Measurements from ENCODE around the gene SRCAP. TPM values are rescaled to one million over a fixed set of nuclear protein-coding genes. Genes with fewer than 3 reads are reported as not detected.

Gene SRCAP
- total and polyA plus RNA-seq, 8 donors: 1.2 to 70.1 (median 24.6) TPM

DNA sequence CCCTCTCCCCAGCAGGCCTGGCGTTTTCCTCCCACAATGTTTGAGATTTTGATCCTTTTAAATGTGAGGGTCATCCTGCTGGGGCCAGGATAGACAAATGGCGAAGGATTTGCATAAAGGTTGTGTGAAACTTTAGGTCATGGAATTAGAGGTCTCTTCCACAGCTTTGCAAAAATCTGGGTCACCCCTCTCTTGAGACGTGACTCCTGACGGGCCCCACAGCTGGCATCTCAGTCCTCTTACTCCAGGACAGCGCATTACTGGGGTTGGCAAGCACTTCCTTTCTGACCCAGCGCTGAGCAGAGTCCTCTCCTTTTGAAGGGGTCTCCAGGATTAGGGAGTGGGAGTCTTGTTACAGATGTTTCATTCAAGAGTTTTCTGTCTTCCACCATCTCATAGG is 80.6 kb downstream of the SRCAP start:
- no peak overlapping the region for H3K4me3 ChIP-seq
- 81 to 91% (median 88%) methylated on average over 6 of the region's 6 CpGs for WGBS, 5 donors
- DNase-seq: peak in 1 of 2 donors; percentile 5
- intact Hi-C loops (cut with DNase I; ENCODE audit: low total_unique reads): no loop called here
- TF ChIP-seq POLR2A (IDR thresholded peaks at IDR 0.05): no peak
- TF ChIP-seq, protein P1, sequence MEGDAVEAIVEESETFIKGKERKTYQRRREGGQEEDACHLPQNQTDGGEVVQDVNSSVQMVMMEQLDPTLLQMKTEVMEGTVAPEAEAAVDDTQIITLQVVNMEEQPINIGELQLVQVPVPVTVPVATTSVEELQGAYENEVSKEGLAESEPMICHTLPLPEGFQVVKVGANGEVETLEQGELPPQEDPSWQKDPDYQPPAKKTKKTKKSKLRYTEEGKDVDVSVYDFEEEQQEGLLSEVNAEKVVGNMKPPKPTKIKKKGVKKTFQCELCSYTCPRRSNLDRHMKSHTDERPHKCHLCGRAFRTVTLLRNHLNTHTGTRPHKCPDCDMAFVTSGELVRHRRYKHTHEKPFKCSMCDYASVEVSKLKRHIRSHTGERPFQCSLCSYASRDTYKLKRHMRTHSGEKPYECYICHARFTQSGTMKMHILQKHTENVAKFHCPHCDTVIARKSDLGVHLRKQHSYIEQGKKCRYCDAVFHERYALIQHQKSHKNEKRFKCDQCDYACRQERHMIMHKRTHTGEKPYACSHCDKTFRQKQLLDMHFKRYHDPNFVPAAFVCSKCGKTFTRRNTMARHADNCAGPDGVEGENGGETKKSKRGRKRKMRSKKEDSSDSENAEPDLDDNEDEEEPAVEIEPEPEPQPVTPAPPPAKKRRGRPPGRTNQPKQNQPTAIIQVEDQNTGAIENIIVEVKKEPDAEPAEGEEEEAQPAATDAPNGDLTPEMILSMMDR (IDR thresholded peaks at IDR 0.05): no peak
- no peak for TF ChIP-seq EP300 (IDR thresholded peaks at IDR 0.05)
- no peak for TF ChIP-seq POLR2AphosphoS5 (IDR thresholded peaks at IDR 0.05)
- peaks cover 22 to 48% (median 38%) of the 10 kb centered on the region in 4 donors for H3K36me3 ChIP-seq
- H3K4me1 ChIP-seq: peaks cover 21 to 38% (median 30%) of the 10 kb centered on the region in 4 donors
- H3K27ac ChIP-seq: no peak overlapping the region
- H3K27me3 ChIP-seq: no peaks in the 10 kb centered on the region
- H3K9me3 ChIP-seq: no peaks in the 10 kb centered on the region

DNA sequence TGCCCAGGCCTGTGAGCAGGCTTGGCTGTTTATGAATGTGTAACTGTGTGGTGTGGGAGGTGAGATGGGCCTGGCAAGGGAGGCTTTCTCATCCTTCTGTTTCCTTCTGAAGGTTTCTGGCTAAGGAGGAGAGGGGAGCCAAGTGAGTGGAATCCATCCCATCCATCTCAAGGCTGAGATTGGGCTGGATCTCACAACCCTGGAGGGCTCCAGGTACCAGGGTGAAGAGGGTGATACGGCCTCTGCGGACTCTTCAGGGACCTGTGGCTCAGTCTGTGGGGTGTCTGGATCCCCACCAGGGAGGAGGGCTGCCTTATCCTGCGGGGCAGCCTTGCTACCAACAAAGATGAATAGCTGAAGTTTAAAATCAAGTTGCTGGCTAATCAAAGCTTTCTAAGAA is 81.0 kb downstream of the SRCAP start:
- peak in 1 of 2 donors; percentile 5 for DNase-seq
- H3K4me3 ChIP-seq: no peak overlapping the region
- peaks cover 17 to 38% (median 27%) of the 10 kb centered on the region in 4 donors for H3K4me1 ChIP-seq
- 75 to 96% (median 88%) methylated on average over 3 of the region's 3 CpGs for WGBS, 5 donors
- peaks cover 22 to 48% (median 37%) of the 10 kb centered on the region in 4 donors for H3K36me3 ChIP-seq
- H3K27ac ChIP-seq: no peak overlapping the region
- H3K27me3 ChIP-seq: no peaks in the 10 kb centered on the region
- TF ChIP-seq POLR2A (IDR thresholded peaks at IDR 0.05) (no peak), EP300 (IDR thresholded peaks at IDR 0.05) (no peak), POLR2AphosphoS5 (IDR thresholded peaks at IDR 0.05) (no peak)
- TF ChIP-seq, protein P1 (IDR thresholded peaks at IDR 0.05): no peak
- intact Hi-C loops (cut with DNase I; ENCODE audit: low total_unique reads): loop anchor here (10.0 kb wide), 1 partner anchor 65 kb away; no protein-coding TSS in a partner anchor
- H3K9me3 ChIP-seq: no peaks in the 10 kb centered on the region

DNA sequence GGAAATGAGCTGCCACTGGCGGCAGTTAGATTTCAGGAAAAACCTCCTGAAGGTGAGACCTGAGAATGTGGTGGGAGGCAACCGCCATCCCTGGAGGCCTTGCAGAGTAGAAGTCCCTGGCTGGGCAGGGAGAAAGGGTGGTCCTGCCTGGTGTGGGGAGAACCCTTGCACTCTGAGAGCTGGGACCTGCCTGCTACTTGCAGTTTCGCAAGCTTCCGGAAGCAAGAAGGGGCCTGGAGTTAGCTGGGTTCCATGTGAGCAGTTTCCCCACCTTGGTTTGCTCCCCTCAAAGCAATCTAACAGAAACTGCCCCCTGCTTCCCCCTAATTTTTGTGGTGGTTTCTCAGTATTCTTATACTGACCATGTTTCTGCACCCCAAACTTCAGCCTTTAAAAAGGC is 81.6 kb downstream of the SRCAP start:
- Histone ChIP-seq H3K36me3 (peaks cover 22 to 48% (median 37%) of the 10 kb centered on the region in 4 donors), H3K9me3 (no peaks in the 10 kb centered on the region), H3K4me3 (no peak overlapping the region), H3K27me3 (no peaks in the 10 kb centered on the region), H3K4me1 (peaks cover 16 to 38% (median 26%) of the 10 kb centered on the region in 4 donors), H3K27ac (no peak overlapping the region)
- DNase-seq: peak in 1 of 2 donors; percentile 2
- WGBS, 5 donors: 58 to 89% (median 84%) methylated on average over 4 of the region's 4 CpGs
- intact Hi-C loops (cut with DNase I; ENCODE audit: low total_unique reads): loop anchor here (10.0 kb wide), 1 partner anchor 64 kb away; no protein-coding TSS in a partner anchor
- TF ChIP-seq, protein P1 (IDR thresholded peaks at IDR 0.05): no peak
- TF ChIP-seq POLR2AphosphoS5 (IDR thresholded peaks at IDR 0.05) (no peak), EP300 (IDR thresholded peaks at IDR 0.05) (no peak), POLR2A (IDR thresholded peaks at IDR 0.05) (no peak)

DNA sequence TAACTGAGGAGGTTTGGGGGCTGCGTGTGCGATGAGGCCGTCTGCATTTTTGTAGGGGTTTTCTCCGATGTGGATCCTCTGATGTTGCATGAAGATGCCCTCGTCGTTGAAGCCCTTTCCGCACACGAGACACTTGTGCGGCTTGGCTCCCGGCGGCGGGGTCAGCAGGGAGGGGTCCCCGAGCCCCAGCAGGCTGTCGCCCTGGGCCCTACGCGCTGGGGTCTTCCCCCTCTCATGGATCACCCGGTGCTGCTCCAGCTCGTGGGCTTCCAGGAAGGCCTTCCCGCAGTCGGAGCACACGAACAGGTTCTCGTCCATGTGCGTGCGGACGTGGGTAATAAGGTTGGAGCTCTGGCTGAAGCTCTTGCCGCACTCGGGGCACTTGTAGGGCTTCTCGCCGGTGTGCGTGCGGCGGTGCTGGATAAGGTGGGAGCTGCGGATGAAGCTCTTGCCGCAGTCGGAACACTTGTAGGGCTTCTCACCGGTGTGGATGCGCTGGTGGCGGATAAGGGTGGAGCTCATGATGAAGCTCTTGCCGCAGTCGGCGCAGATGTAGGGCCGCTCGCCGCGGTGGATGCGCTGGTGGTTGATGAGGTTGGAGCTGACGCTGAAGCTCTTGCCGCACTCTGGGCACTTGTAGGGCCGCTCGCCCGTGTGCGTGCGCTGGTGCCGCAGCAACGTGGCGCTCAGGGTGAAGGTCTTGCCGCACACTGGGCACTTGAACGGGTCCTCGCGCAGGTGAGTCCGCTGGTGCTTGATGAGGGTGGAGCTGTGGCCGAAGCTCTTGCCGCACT is 83.7 kb downstream of the SRCAP start:
- TF ChIP-seq POLR2A (IDR thresholded peaks at IDR 0.05): no peak
- TF ChIP-seq, protein P1 (IDR thresholded peaks at IDR 0.05): no peak
- TF ChIP-seq POLR2AphosphoS5 (IDR thresholded peaks at IDR 0.05): no peak
- no peak for TF ChIP-seq EP300 (IDR thresholded peaks at IDR 0.05)
- no peaks in the 10 kb centered on the region for H3K9me3 ChIP-seq
- no peaks in the 10 kb centered on the region for H3K27me3 ChIP-seq
- H3K4me3 ChIP-seq: no peak overlapping the region
- no peak overlapping the region for H3K27ac ChIP-seq
- H3K4me1 ChIP-seq: peaks cover 9 to 35% (median 23%) of the 10 kb centered on the region in 4 donors
- peaks cover 22 to 48% (median 37%) of the 10 kb centered on the region in 4 donors for H3K36me3 ChIP-seq
- 95 to 97% (median 97%) methylated on average over 54 to 63 of the region's 63 CpGs for WGBS, 5 donors
- intact Hi-C loops (cut with DNase I; ENCODE audit: low total_unique reads): loop anchor here (10.0 kb wide), 1 partner anchor 62 kb away; no protein-coding TSS in a partner anchor
- DNase-seq: peak in 1 of 2 donors; percentile 2

Data from stomach (tissue), 9 donors.